Amygdala (tissue), 56 donors: ENCODE results near the gene FST.

Experiments used
- DNase-seq, 56 donors: peaks; one replicate each; lab custom pipeline; 2025; lab: John Stamatoyannopoulos, UW

The FST gene

GRCh38 chr5:53480416-53481158, at the start of gene FST:
Gene FST (plus strand): TSS chr5:53480629. CDS start chr5:53480792, 163 bp downstream.
- DNase-seq, result peak in 1 of 56 donors; percentile 6

GRCh38 chr5:53431665-53432064, 48.8 kb upstream of the FST start:
- no peak for DNase-seq

GRCh38 chr5:53433026-53433425, 47.4 kb upstream of the FST start:
- no peak for DNase-seq

GRCh38 chr5:53434541-53434940, 45.9 kb upstream of the FST start:
- no peak for DNase-seq

GRCh38 chr5:53436480-53437191, 43.8 kb upstream of the FST start:
- DNase-seq, result no peak

GRCh38 chr5:53438079-53438478, 42.4 kb upstream of the FST start:
- DNase-seq, result no peak

- DNase-seq, result no peak
Measured at GRCh38 chr5:53438486-53439472, 41.6 kb upstream of the FST start.

GRCh38 chr5:53442961-53443360, 37.5 kb upstream of the FST start:
- DNase-seq, result no peak

GRCh38 chr5:53445569-53445968, 34.9 kb upstream of the FST start:
- DNase-seq, result no peak

- DNase-seq, result no peak
Measured at GRCh38 chr5:53446908-53447307, 33.5 kb upstream of the FST start.

GRCh38 chr5:53448851-53449250, 31.6 kb upstream of the FST start:
- DNase-seq, result no peak

- DNase-seq, result no peak
Measured at GRCh38 chr5:53453898-53454718, 26.3 kb upstream of the FST start.

- DNase-seq, result no peak
Measured at GRCh38 chr5:53454719-53455000, 25.8 kb upstream of the FST start.

- no peak for DNase-seq
Measured at GRCh38 chr5:53456366-53456765, 24.1 kb upstream of the FST start.

GRCh38 chr5:53463909-53464621, 16.4 kb upstream of the FST start:
- DNase-seq, result no peak

GRCh38 chr5:53464722-53465121, 15.7 kb upstream of the FST start:
- no peak for DNase-seq

- DNase-seq, result no peak
Measured at GRCh38 chr5:53469946-53470687, 10.3 kb upstream of the FST start.

GRCh38 chr5:53472279-53472678, 8.2 kb upstream of the FST start:
- no peak for DNase-seq
